SK-N-MC (cell line): ENCODE measurements around the gene KDM1A.

Source experiments
- DNase-seq: peaks from one replicate; pipeline ENCODE4 v3.0.0-alpha.2; 2011; ENCODE audit warnings: low read depth, low spot score
- H3K27ac ChIP-seq: fragments of 200-600 bp; sonication (generic); 2 replicates; pipeline ENCODE4 v1.5.1; 2016; ENCODE audit warnings: mixed run types
- H3K36me3 ChIP-seq: fragments of 200-600 bp; sonication (generic); 2 replicates; pipeline ENCODE4 v1.6.1; 2017; ENCODE audit warnings: antibody characterized with exemption, low read length, mixed read lengths; ENCODE audit not compliant: insufficient read depth
- H3K4me3 ChIP-seq: fragments of 200-600 bp; sonication (generic); 2 replicates; pipeline ENCODE4 v1.5.1; 2016
- H3K9ac ChIP-seq: fragments of 200-600 bp; sonication (generic); 2 replicates; pipeline ENCODE4 v1.8.0; 2017; ENCODE audit warnings: mixed run types, mixed read lengths; ENCODE audit not compliant: insufficient read length
- H3K9me3 ChIP-seq: fragments of 200-600 bp; sonication (generic); 2 replicates; pipeline ENCODE4 v1.6.1; 2017; ENCODE audit warnings: low read depth, mild to moderate bottlenecking, antibody characterized with exemption, low read length, moderate library complexity, mixed read lengths
- EZH2 ChIP-seq: fragments of 200-600 bp; sonication (generic); IDR thresholded peaks from one replicate; pipeline ENCODE4 v1.6.1; 2017; ENCODE audit warnings: antibody characterized with exemption
- FOXP2 ChIP-seq: optimal IDR thresholded peaks from 2 replicates; pipeline ENCODE3; 2011; ENCODE audit warnings: mild to moderate bottlenecking, moderate library complexity; ENCODE audit not compliant: insufficient read depth; ENCODE audit errors: extremely low read length, control extremely low read depth
- POLR2AphosphoS5 ChIP-seq: IDR thresholded peaks from 2 replicates; pipeline ENCODE4 v1.6.1; 2012; ENCODE audit warnings: mild to moderate bottlenecking, low read depth, low read length, borderline replicate concordance

The KDM1A gene

GRCh38 chr1:23079025-23079424 is 59.8 kb downstream of the KDM1A start:
- Histone ChIP-seq H3K4me3 (no peak overlapping the region), H3K27ac (no peak overlapping the region), H3K9ac (no peak overlapping the region), H3K36me3 (peaks cover 93% of the 10 kb centered on the region), H3K9me3 (no peaks in the 10 kb centered on the region)
- 0 out of 2 replicates have a peak, but pooled peaks have one; percentile 10 for TF ChIP-seq POLR2AphosphoS5
- no peak for TF ChIP-seq EZH2
- no peak for DNase-seq

- Histone ChIP-seq H3K9ac (no peak overlapping the region), H3K9me3 (no peaks in the 10 kb centered on the region), H3K36me3 (peaks cover 98% of the 10 kb centered on the region), H3K4me3 (no peak overlapping the region), H3K27ac (no peak overlapping the region)
- no peak for DNase-seq
- TF ChIP-seq EZH2 (no peak), POLR2AphosphoS5 (no peak), FOXP2 (no peak)
Observed at GRCh38 chr1:23080885-23081284, 61.6 kb downstream of the KDM1A start.

GRCh38 chr1:23081376-23081775 is 62.1 kb downstream of the KDM1A start:
- H3K9me3 ChIP-seq, result no peaks in the 10 kb centered on the region
- no peak for DNase-seq
- H3K9ac ChIP-seq, result no peak overlapping the region
- peaks cover 98% of the 10 kb centered on the region for H3K36me3 ChIP-seq
- no peak overlapping the region for H3K4me3 ChIP-seq
- H3K27ac ChIP-seq, result no peak overlapping the region
- no peak for TF ChIP-seq EZH2
- no peak for TF ChIP-seq FOXP2
- TF ChIP-seq POLR2AphosphoS5, result no peak

GRCh38 chr1:23083714-23084480 is 64.6 kb downstream of the KDM1A start:
- TF ChIP-seq FOXP2 (no peak), POLR2AphosphoS5 (no peak), EZH2 (no peak)

GRCh38 chr1:23084880-23085279 is 65.6 kb downstream of the KDM1A start:
- H3K27ac ChIP-seq, result no peak overlapping the region

More at GRCh38 chr1:23083714-23084480, 64.6 kb downstream of the KDM1A start:
- Histone ChIP-seq H3K36me3 (peaks cover 98% of the 10 kb centered on the region), H3K9me3 (no peaks in the 10 kb centered on the region), H3K27ac (no peak overlapping the region), H3K4me3 (no peak overlapping the region), H3K9ac (no peak overlapping the region)
- DNase-seq, result no peak

GRCh38 chr1:23085696-23086095 is 66.4 kb downstream of the KDM1A start:
- no peak overlapping the region for H3K4me3 ChIP-seq
- H3K9ac ChIP-seq, result no peak overlapping the region
- no peaks in the 10 kb centered on the region for H3K9me3 ChIP-seq
- peaks cover 86% of the 10 kb centered on the region for H3K36me3 ChIP-seq
- no peak overlapping the region; the same call in 1 of the 2 replicates for H3K27ac ChIP-seq
- TF ChIP-seq FOXP2, result no peak
- TF ChIP-seq POLR2AphosphoS5, result no peak; the same call in none of the 2 replicates
- TF ChIP-seq EZH2, result no peak
- DNase-seq, result no peak

More at GRCh38 chr1:23084880-23085279, 65.6 kb downstream of the KDM1A start:
- peaks cover 88% of the 10 kb centered on the region for H3K36me3 ChIP-seq
- TF ChIP-seq POLR2AphosphoS5, result no peak
- no peak for TF ChIP-seq EZH2
- no peak for TF ChIP-seq FOXP2
- H3K9me3 ChIP-seq, result no peaks in the 10 kb centered on the region
- H3K9ac ChIP-seq, result no peak overlapping the region
- no peak overlapping the region for H3K4me3 ChIP-seq
- DNase-seq, result no peak

- Histone ChIP-seq H3K9me3 (no peaks in the 10 kb centered on the region), H3K4me3 (no peak overlapping the region), H3K27ac (no peak overlapping the region), H3K9ac (no peak overlapping the region), H3K36me3 (peaks cover 86% of the 10 kb centered on the region)
- no peak for TF ChIP-seq POLR2AphosphoS5
- no peak for TF ChIP-seq FOXP2
- no peak for TF ChIP-seq EZH2
- DNase-seq, result no peak
Observed at GRCh38 chr1:23088027-23088426, 68.8 kb downstream of the KDM1A start.

- Histone ChIP-seq H3K27ac (no peak overlapping the region), H3K9me3 (no peaks in the 10 kb centered on the region), H3K36me3 (peaks cover 86% of the 10 kb centered on the region), H3K4me3 (no peak overlapping the region), H3K9ac (no peak overlapping the region)
- DNase-seq, result no peak
- no peak for TF ChIP-seq EZH2
- TF ChIP-seq FOXP2, result no peak
Observed at GRCh38 chr1:23090056-23090455, 70.8 kb downstream of the KDM1A start.

GRCh38 chr1:23091545-23091944 is 72.3 kb downstream of the KDM1A start:
- TF ChIP-seq EZH2 (no peak), FOXP2 (no peak), POLR2AphosphoS5 (no peak)
- Histone ChIP-seq H3K4me3 (no peak overlapping the region), H3K27ac (no peak overlapping the region), H3K9me3 (no peaks in the 10 kb centered on the region), H3K36me3 (peaks cover 75% of the 10 kb centered on the region), H3K9ac (no peak overlapping the region)
- no peak for DNase-seq
